IPS-15b (cell line): ENCODE data around the gene TARBP1.

Source experiments
- H3K27me3 ChIP-seq: one replicate; pipeline ENCODE4 v1.6.1; 2013; ENCODE audit warnings: low read length; ENCODE audit not compliant: control insufficient read depth, insufficient read depth
- H3K36me3 ChIP-seq: one replicate; pipeline ENCODE4 v1.6.1; 2013; ENCODE audit warnings: low read length; ENCODE audit not compliant: control insufficient read depth, insufficient read depth
- H3K4me1 ChIP-seq: one replicate; pipeline ENCODE4 v1.6.1; 2013; ENCODE audit warnings: mild to moderate bottlenecking, low read length; ENCODE audit not compliant: control insufficient read depth, insufficient read depth
- H3K4me3 ChIP-seq: one replicate; pipeline ENCODE4 v1.5.1; 2013; ENCODE audit warnings: low read depth, low read length
- H3K9ac ChIP-seq: one replicate; pipeline ENCODE4 v1.6.1; 2013; ENCODE audit warnings: low read depth, mild to moderate bottlenecking, low read length
- H3K9me3 ChIP-seq: one replicate; pipeline ENCODE4 v1.6.1; 2013; ENCODE audit warnings: mild to moderate bottlenecking, low read length; ENCODE audit not compliant: control insufficient read depth, insufficient read depth

The TARBP1 gene

DNA sequence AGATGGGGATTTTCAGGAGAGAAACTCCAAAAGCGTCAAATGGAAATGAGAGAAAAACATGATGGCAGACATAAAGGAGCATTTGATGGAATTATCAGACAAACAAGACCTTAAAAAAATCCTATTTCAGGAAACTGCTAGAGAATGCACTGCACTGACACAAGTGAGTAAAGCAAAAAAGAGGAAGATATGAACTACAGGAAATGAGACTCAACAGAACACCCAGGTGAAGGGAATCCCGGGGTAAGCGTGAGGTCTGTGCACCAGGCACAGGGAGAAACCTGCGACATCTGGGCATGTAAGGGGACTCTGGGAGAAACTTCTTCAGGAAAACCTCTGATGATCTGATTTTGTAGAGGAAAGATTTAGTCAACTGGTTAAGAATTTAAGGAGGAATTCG lies 2.8 kb downstream of the TARBP1 start:
- Histone ChIP-seq H3K9me3 (no peaks in the 10 kb centered on the region), H3K9ac (no peak overlapping the region), H3K4me3 (no peak overlapping the region), H3K27me3 (peaks cover 8% of the 10 kb centered on the region), H3K36me3 (no peaks in the 10 kb centered on the region), H3K4me1 (no peaks in the 10 kb centered on the region)

DNA sequence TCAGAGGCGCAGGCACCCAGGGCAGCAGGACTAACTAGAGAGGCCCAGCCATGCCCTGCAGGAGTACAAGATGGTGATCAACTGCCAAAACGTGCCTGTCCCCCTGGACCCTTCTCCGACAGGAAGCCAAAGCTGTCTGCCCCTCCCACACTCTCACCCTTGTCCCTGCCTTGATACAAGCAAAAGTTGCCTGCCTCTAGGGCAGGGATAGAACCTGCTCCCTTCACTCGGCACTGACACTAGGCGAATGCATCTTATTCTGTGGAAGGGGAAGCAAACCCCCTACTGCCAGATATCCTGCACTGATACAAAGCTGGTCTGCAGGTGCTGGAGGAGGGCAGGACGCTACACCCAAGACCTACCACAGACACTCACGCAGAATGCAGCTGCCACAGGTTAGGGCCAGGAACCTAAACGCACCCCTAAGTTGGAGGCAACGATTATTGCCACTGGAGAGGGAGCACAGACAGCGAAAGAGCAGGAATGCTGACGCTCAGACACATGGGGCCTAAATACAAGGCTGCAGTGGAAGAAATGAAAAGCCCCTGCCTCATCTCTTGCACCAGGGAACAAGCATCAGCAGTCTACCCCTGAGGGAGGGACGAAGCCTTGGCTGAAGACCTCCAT lies 3.7 kb downstream of the TARBP1 start:
- H3K9me3 ChIP-seq: no peaks in the 10 kb centered on the region
- H3K36me3 ChIP-seq: no peaks in the 10 kb centered on the region
- H3K4me1 ChIP-seq: no peaks in the 10 kb centered on the region
- no peak overlapping the region for H3K4me3 ChIP-seq
- H3K27me3 ChIP-seq: peaks cover 8% of the 10 kb centered on the region
- no peak overlapping the region for H3K9ac ChIP-seq

DNA sequence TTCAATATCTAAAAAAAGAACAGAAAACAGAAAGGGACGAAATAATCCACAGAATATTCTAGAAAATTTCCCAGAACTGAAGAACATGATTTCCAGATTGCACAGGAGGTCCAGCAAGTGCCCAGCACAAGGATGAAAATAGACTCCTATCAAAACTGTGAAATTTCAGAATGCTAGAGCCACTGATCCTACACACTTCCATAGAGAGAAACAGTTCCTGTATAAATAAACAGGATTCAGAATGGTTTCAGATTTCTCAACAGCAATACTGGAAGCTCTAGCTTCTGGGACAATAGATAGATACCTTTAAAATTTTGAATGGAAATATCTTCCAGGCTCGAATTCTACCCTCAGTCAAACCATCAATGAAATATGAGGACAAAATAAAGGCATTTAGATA lies 4.6 kb downstream of the TARBP1 start:
- H3K9me3 ChIP-seq: no peaks in the 10 kb centered on the region
- H3K9ac ChIP-seq: no peak overlapping the region
- H3K36me3 ChIP-seq: no peaks in the 10 kb centered on the region
- H3K4me3 ChIP-seq: no peak overlapping the region
- H3K27me3 ChIP-seq: peaks cover 3% of the 10 kb centered on the region
- no peaks in the 10 kb centered on the region for H3K4me1 ChIP-seq

DNA sequence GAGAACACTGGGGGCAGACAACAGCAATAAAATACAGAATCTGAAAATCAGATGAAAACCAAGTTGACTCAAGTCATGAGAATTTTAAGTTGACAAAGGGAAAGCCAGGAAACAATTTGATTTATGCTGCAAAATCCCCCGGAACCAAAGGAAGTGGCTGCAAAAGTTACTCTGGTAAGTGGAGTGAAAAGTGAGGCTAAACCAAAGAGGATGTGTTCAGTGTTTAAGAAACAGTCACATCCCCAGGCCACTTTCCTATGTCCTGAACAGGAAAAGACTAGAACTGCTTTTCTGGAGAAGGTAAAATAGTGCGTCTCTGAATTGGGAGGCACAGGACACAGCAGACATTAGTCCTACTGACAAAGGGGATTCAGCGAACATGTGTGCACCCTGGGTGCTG lies 5.9 kb downstream of the TARBP1 start:
- H3K9me3 ChIP-seq: no peaks in the 10 kb centered on the region
- no peak overlapping the region for H3K4me3 ChIP-seq
- H3K27me3 ChIP-seq: peaks cover 3% of the 10 kb centered on the region
- no peaks in the 10 kb centered on the region for H3K4me1 ChIP-seq
- no peaks in the 10 kb centered on the region for H3K36me3 ChIP-seq
- no peak overlapping the region for H3K9ac ChIP-seq

DNA sequence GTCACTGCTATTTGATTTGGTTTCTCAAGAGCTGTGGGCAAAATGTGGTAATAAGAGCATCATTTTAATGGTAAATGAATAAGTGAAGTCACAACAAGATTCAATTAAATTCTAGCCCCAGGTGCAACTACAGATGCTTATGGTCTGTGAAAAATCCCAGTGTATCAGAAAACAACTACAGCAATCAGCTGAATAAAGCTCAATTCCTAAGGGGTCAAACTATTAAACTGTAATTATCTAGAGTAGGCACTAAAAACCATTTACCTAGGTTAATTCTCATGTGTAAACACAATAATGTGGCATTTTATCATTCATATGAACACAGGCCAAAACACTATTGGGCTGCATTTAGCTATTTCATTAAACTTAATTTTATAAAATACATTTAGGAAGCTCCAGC lies 9.6 kb downstream of the TARBP1 start:
- Histone ChIP-seq H3K36me3 (no peaks in the 10 kb centered on the region), H3K9me3 (no peaks in the 10 kb centered on the region), H3K4me3 (no peak overlapping the region), H3K27me3 (no peaks in the 10 kb centered on the region), H3K4me1 (no peaks in the 10 kb centered on the region), H3K9ac (no peak overlapping the region)

DNA sequence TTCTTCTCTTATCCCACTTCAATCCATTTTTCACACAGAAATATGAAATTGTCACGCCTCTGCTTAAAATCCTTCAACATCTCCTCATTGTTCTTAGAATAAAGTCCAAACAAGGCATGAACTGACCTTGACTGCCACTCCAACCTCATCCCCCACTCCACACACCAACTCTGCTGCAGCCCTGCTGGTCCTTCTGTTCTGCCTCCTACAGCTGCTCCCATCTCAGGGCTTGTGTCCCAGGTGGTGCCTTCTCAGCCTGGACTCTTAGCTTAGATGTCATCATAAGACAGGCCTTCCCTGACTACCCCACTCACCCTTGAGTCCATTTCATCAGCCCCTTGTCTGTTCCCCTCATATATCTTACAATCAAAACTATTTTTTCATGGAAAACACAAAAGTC lies 10.4 kb downstream of the TARBP1 start:
- H3K27me3 ChIP-seq: no peaks in the 10 kb centered on the region
- H3K4me1 ChIP-seq: no peaks in the 10 kb centered on the region
- H3K9me3 ChIP-seq: no peaks in the 10 kb centered on the region
- no peak overlapping the region for H3K9ac ChIP-seq
- no peak overlapping the region for H3K4me3 ChIP-seq
- H3K36me3 ChIP-seq: no peaks in the 10 kb centered on the region

DNA sequence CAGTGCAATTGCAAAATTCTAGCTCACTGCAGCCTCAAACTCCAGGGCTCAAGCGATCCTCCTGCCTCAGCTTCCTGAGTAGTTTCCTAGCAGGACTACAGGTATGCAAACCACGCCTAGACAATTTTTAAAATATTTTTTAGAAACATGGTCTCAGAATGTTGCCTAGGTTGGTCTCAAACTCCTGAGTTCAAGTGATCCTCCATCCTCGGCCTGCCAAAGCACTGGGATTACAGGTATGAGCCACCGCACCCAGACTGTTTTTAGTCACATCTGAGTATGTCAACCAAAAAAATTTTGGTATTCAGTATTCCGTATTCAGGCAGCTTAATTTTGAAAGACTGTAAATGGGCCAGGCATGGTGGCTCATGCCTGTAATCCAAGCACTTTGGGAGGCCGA lies 11.2 kb downstream of the TARBP1 start:
- H3K9me3 ChIP-seq: no peaks in the 10 kb centered on the region
- H3K9ac ChIP-seq: no peak overlapping the region
- no peaks in the 10 kb centered on the region for H3K4me1 ChIP-seq
- H3K27me3 ChIP-seq: no peaks in the 10 kb centered on the region
- H3K4me3 ChIP-seq: no peak overlapping the region
- no peaks in the 10 kb centered on the region for H3K36me3 ChIP-seq

DNA sequence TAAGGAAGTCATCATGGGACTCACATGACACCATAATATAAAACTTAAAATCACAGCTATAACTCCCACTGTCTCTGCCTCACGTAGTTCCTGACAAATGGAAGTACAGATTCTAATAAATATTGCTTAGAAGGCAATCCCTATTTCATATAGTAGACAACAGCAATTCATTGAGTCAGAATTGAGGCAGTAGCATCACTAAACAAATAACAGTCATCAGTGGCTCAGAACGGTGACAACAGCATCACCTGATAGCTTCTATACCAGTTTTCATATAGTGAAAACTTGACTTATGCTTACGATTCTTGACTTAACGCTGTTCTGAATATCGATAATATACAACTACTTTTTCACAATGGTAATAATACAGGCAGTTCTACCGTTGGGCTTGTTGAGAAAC lies 12.0 kb downstream of the TARBP1 start:
- no peaks in the 10 kb centered on the region for H3K27me3 ChIP-seq
- H3K4me3 ChIP-seq: no peak overlapping the region
- H3K4me1 ChIP-seq: no peaks in the 10 kb centered on the region
- H3K9ac ChIP-seq: no peak overlapping the region
- H3K36me3 ChIP-seq: no peaks in the 10 kb centered on the region
- H3K9me3 ChIP-seq: no peaks in the 10 kb centered on the region

DNA sequence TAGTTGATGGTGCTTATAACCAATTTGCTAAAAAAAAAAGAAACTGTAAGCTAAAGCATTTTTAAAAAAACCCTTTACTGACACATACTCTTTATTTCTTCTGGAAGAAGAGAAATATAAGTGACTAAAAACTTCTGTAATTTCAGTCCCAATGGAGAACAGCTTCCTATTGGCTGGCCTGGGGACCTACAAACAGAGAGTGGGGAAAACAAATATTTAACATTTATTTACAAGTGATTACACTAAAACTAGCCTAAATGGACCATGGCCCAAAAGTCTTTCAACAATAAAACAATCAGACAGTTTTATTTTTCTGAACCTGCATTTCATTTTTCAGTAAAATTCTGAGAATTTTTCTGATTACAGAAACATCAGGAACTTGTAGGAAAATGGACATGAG lies 15.2 kb downstream of the TARBP1 start:
- no peak overlapping the region for H3K4me3 ChIP-seq
- H3K9ac ChIP-seq: no peak overlapping the region
- H3K9me3 ChIP-seq: no peaks in the 10 kb centered on the region
- H3K36me3 ChIP-seq: no peaks in the 10 kb centered on the region
- no peaks in the 10 kb centered on the region for H3K4me1 ChIP-seq
- H3K27me3 ChIP-seq: no peaks in the 10 kb centered on the region

DNA sequence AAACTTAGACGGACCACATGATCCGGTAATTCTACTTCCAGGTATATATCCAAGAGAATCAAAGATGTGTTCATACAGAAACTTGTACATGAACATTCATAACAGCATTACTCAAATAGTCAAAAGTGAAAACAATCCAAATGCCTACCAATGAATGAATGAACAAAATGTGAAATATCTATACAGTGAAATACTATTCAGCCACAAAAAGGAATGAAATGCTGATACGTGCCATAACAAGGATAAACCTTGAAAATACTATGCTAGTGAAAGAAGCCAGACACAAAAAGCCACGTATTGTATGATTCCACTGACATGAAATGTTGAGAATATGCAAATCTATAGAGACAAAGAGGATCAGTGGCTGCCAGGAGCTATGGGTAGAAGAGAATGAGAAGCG lies 18.3 kb downstream of the TARBP1 start:
- Histone ChIP-seq H3K9me3 (no peaks in the 10 kb centered on the region), H3K4me3 (no peak overlapping the region), H3K36me3 (no peaks in the 10 kb centered on the region), H3K27me3 (no peaks in the 10 kb centered on the region), H3K9ac (no peak overlapping the region), H3K4me1 (no peaks in the 10 kb centered on the region)

DNA sequence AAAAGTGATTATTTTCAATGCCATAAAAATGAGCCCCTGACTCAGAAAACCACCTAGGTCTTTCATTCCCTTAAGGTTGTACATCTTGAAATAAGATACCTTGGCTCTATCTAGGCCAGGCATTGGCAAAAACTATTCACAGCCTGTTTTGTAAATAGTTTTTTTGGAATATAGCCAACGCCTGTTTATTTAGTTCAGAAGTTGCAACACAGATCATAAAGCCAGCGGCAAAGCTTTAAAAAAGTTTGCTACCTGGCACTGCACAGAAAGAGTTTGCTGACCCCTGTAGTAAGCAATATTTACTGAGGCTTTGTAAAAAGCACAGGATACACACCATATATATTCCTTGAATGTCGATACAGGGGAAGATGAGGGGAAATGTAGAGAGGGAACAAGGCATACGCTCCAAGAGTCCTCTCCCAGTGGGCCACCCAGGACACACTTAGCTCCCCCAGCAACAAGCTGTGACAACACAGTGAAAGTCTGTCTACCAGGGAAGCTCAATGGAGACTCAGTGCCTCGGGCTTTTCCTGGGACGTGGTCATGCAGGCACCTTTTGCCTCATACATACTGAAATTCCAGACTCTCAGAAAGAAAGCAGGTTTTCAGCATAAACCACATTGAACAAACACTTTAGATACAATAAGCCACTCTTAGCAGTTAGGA lies 20.5 kb downstream of the TARBP1 start:
- Histone ChIP-seq H3K4me1 (no peaks in the 10 kb centered on the region), H3K4me3 (no peak overlapping the region), H3K27me3 (no peaks in the 10 kb centered on the region), H3K9me3 (no peaks in the 10 kb centered on the region), H3K9ac (no peak overlapping the region), H3K36me3 (no peaks in the 10 kb centered on the region)

DNA sequence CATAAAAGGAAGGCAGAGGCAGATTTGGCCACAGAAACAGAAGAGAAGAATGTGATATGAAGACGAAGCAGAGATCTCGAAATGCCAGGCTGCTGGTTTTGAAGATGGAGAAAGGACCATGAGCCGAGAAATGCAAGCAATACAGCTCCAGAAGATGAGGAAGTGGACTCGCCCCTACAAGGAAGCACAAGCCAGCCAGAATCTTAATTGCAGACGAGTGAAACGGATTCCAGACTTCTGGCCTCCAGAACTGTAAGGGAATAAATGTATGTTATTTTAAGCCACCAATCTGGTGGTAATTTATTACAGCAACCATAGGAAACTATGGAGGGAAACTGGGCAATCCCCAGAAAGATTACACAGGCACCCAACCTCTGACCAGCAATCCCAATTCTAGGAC lies 24.1 kb downstream of the TARBP1 start:
- no peak overlapping the region for H3K4me3 ChIP-seq
- no peaks in the 10 kb centered on the region for H3K36me3 ChIP-seq
- H3K9me3 ChIP-seq: no peaks in the 10 kb centered on the region
- no peaks in the 10 kb centered on the region for H3K4me1 ChIP-seq
- no peak overlapping the region for H3K9ac ChIP-seq
- no peaks in the 10 kb centered on the region for H3K27me3 ChIP-seq
